HG03060 (cell line): ENCODE results near the gene YWHAB.

Experiments used
- ATAC-seq: cut with Tn5 transposase; IDR thresholded peaks from one replicate; pipeline ENCODE4 v1.9.1; 2021; ENCODE audit warnings: low read depth, moderate number of reproducible peaks; ENCODE audit not compliant: unreplicated experiment

Gene YWHAB

DNA sequence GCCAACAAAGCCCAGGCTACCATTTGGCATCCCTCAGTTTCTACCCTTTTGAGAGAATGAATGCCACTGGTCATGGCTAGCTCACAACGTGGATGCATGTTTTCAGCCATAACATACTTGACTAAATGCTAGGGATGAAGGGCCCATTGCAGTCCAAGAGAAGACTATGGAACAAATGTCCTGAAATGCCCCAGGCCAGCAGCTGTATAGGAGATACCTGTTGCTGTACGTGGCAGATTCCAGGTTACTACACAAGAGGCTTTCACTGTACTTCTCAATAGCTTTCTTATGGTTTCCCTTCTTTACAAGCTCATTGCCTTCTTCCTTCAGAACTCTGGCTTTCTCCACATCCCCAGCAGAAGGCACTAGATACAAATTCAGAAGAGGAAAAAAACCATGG lies 63.0 kb downstream of the YWHAB start:
- no peak for ATAC-seq

DNA sequence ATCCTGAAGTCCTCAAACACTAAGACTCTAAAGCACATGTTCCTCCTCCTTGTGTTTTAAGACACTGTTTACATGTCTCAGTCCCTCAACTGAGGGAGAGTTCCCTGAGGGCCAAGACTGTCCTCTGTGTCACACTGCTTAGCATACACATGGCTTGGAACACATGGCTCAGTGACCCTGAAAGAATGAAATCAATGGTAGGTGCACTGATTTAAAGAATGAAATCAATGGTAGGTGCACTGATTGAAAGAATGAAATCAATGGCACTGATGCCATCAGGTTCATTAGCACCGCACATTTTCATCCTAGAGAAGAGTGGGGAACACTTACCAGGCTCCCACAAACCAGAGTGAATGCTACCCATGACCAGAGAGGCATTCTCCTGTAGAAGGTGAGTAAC lies 64.9 kb downstream of the YWHAB start:
- ATAC-seq, result no peak

DNA sequence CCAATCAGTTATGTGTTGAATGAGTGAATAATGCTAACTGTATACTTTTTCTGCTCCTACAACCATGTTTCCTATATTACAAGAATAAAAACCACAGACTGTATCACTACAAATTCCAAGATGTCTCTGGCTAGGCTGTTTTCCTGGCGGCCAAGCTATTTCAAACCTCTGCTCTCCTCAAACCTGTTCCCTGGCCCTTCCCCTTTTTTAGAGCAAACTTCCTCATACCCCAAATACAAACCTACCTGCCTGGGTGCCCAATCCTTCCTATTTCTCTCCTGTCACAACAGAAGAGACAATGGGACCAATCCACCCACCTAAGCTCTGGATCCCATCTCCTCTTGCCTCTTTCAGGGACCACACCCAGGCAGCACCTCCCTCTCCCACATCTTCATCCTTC lies 67.2 kb downstream of the YWHAB start:
- ATAC-seq, result no peak

DNA sequence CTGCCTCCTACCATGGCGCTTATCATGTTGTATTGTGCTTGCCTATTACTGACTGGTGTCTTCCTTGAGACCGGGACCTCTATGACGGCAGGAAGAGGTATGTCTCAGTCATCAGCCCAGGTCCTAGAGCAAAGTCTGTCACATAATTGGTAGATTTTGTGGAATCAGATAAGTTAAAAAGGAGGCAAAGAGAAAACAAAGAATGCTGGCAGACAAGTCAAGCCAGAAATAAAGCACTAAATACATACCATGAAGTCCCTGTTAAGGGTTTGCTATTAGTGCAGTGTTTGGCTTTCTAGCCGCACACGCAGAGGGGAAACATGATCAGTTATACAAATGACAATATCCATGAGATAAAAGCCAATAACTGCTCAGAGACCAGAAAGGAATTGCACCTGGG lies 68.7 kb downstream of the YWHAB start:
- no peak for ATAC-seq

DNA sequence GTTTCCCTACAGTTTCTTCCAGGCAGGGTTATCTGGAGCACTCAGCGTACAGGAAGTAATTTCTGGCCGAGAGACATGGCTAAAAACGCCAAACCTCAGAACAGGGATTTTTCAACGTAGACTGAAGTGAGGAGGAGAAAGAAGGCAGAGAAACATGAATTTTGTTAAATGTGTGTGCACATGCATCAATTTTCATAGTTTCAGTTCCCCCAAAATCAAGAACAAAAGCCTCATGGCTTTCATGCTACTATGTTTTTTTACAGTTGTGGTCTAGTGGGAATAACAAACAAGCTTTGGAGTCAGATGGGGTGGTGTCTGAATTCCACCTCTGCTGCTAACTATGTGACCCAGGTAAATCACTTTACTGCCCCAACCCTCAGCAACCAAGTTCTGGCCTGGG lies 69.8 kb downstream of the YWHAB start:
- no peak for ATAC-seq

DNA sequence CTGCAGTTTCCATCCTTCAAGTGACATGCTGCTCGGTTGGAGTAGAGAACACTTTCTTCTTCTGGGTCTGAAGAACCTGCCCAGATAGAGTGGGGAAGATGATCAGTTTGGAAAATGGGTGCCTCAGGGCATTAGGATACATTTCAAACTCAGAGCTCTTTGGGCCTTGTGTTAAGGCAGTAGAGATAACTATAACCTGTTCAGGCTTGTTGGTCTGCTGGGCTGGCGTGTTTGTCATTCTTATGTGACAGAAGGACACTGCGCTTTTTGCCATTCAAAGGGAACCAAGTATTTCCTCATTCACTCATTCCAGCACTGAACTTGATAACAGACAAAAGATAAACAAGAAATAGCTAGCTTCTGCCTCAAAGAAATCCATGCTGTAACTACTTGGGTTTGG lies 70.9 kb downstream of the YWHAB start:
- no peak for ATAC-seq
